PC-3 (cell line): ENCODE measurements around the gene TUBB2B.

Experiments used
- EZH2 ChIP-seq: fragments of 300-600 bp; sonication (generic); IDR thresholded peaks from one replicate; pipeline ENCODE4 v1.6.1; 2017; ENCODE audit warnings: antibody characterized with exemption, mild to moderate bottlenecking, low read length; ENCODE audit not compliant: unreplicated experiment
- EZH2phosphoT487 ChIP-seq: fragments of 300-600 bp; sonication (generic); IDR thresholded peaks from 2 replicates; pipeline ENCODE4 v1.6.1; 2018; ENCODE audit warnings: mild to moderate bottlenecking, antibody characterized with exemption, low read length, borderline replicate concordance
- TF ChIP-seq, protein P1 (sequence below): fragments of 300-600 bp; sonication (generic); conservative IDR thresholded peaks from 2 replicates; pipeline ENCODE4 v1.5.1; 2017; ENCODE audit warnings: antibody characterized with exemption, low read depth, mild to moderate bottlenecking, low read length

- TF ChIP-seq, protein P1, sequence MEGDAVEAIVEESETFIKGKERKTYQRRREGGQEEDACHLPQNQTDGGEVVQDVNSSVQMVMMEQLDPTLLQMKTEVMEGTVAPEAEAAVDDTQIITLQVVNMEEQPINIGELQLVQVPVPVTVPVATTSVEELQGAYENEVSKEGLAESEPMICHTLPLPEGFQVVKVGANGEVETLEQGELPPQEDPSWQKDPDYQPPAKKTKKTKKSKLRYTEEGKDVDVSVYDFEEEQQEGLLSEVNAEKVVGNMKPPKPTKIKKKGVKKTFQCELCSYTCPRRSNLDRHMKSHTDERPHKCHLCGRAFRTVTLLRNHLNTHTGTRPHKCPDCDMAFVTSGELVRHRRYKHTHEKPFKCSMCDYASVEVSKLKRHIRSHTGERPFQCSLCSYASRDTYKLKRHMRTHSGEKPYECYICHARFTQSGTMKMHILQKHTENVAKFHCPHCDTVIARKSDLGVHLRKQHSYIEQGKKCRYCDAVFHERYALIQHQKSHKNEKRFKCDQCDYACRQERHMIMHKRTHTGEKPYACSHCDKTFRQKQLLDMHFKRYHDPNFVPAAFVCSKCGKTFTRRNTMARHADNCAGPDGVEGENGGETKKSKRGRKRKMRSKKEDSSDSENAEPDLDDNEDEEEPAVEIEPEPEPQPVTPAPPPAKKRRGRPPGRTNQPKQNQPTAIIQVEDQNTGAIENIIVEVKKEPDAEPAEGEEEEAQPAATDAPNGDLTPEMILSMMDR: no peak
- TF ChIP-seq EZH2phosphoT487: no peak
- no peak for TF ChIP-seq EZH2
These were observed 44.4 kb downstream of the TUBB2B start for GRCh38 chr6:3183066-3183465.
